Spleen (tissue), 11 donors: ENCODE results near the gene PTPRC. TPM values are rescaled to one million over a fixed set of nuclear protein-coding genes. Genes with fewer than 3 reads are reported as not detected.
A peak's percentile ranks its signal among the peaks of the same experiment; 100 is the strongest.

ENCODE experiments used
- DNase-seq: peaks from one replicate; pipeline ENCODE4 v3.0.0-alpha.2; 2020
- H3K27ac ChIP-seq, 8 donors: fragments of 200-600 bp; sonication (generic) in 7 of 8; 1 replicate in 4 of 8; 2 replicates in 4 of 8; pipeline versions ENCODE4 v1.5.0 to v1.8.0; 2016 to 2021; ENCODE audit warnings: inconsistent platforms in 4 of 8, mild to moderate bottlenecking in 4 of 8, moderate library complexity in 1 of 8
- H3K27me3 ChIP-seq, 7 donors: fragments of 200-600 bp; sonication (generic) in 6 of 7; replicated peaks in 1 of 7; 1 replicate in 4 of 7; 2 replicates in 3 of 7; pipeline versions ENCODE4 v1.5.0 to v1.8.0; 2016 to 2021; ENCODE audit warnings: inconsistent platforms in 3 of 7, mild to moderate bottlenecking in 1 of 7
- H3K36me3 ChIP-seq, 6 donors: fragments of 200-600 bp; sonication (generic) in 5 of 6; 1 replicate in 4 of 6; 2 replicates in 2 of 6; pipeline versions ENCODE4 v1.5.0 to v1.8.0; 2016 to 2021; ENCODE audit warnings: inconsistent platforms in 2 of 6
- H3K4me1 ChIP-seq, 6 donors: fragments of 200-600 bp; sonication (generic) in 5 of 6; 1 replicate in 3 of 6; 2 replicates in 3 of 6; pipeline versions ENCODE4 v1.5.0 to v1.8.0; 2016 to 2021; ENCODE audit warnings: inconsistent platforms in 3 of 6
- H3K4me3 ChIP-seq, 8 donors: fragments of 200-600 bp; sonication (generic) in 7 of 8; 1 replicate in 4 of 8; 2 replicates in 4 of 8; pipeline versions ENCODE4 v1.5.0 to v1.8.0; 2016 to 2021; ENCODE audit warnings: inconsistent platforms in 4 of 8, mild to moderate bottlenecking in 4 of 8, moderate library complexity in 2 of 8
- H3K9me3 ChIP-seq, 8 donors: fragments of 200-600 bp; sonication (generic) in 7 of 8; 1 replicate in 4 of 8; 2 replicates in 4 of 8; pipeline versions ENCODE4 v1.5.0 to v1.8.0; 2016 to 2021; ENCODE audit warnings: inconsistent platforms in 4 of 8
- CTCF ChIP-seq, 11 experiments: fragments of 200-600 bp in 7 of 11; fragments of 450-650 bp in 4 of 11; sonication (generic) in 4 of 11; IDR thresholded peaks in 8 of 11; conservative IDR thresholded peaks in 3 of 11; 1 replicate in 7 of 11; 2 replicates in 4 of 11; pipeline versions ENCODE4 v1.4.0 to v1.8.0; 2016 to 2021; ENCODE audit warnings: antibody characterized with exemption in 11 of 11, inconsistent platforms in 4 of 11, mild to moderate bottlenecking in 1 of 11
- POLR2A ChIP-seq, 3 donors: fragments of 450-650 bp; IDR thresholded peaks; one replicate each; pipeline ENCODE4 v1.5.1; 2017; ENCODE audit warnings: antibody characterized with exemption in 3 of 3, mild to moderate bottlenecking in 1 of 3
- POLR2AphosphoS5 ChIP-seq, 3 donors: sonication (generic); formaldehyde crosslinking; IDR thresholded peaks; one replicate each; pipeline ENCODE4 v1.5.1; 2017; ENCODE audit warnings: antibody characterized with exemption in 3 of 3
- WGBS, 5 donors: extraction: QIAGEN DNeasy Blood & Tissue Kit in 3 of 5; methylation state at CpG; one replicate each; pipeline versions ENCODE4 v1.1.5 to v1.1.7; 2013 to 2018; 5-methylcytosine and 5-hydroxymethylcytosine counted together
- intact Hi-C: fragments of 100-400 bp; cut with DNase I; formaldehyde crosslinking; loops from one replicate; pipeline ENCODE4 v1.15.0; 2023; ENCODE audit warnings: low total_unique reads
- polyA plus RNA-seq, 3 donors: library from polyadenylated mRNA; stranded (reverse); fragments of 200-250 nt; gene quantifications; one replicate each; pipeline ENCODE4 v1.2.1, GENCODE V29; 2013
- total RNA-seq, 7 donors: library from RNA; depleted of rRNA in 3 of 7; stranded (reverse); fragments of >200 nt in 3 of 7; fragmentation: NEBNext Ultra II Directional in 4 of 7; extraction: Animal tissue kit (Norgen Biotek cat#: 25700) in 4 of 7; gene quantifications; one replicate each; pipeline versions ENCODE4 v1.1.0 to v1.2.1, GENCODE V29; 2016 to 2021
- donor health status: healthy with polysubstance abuse.
- donor health status: DM: no; HTN: no; CAD: no; lungs with moderate emphysema.
- donor health status: DM: no; HTN: no; CAD: no.
- donor health status: Bipolar disorder and iron deficiency.
- donor health status: healthy.
- donor health status: DM: no; HTN: no; CAD: no.
- donor health status: DM: yes; HTN: yes; CAD: no.

Gene PTPRC
- total and polyA plus RNA-seq, 10 donors: 79.2 to 716 (median 476) TPM

GRCh38 chr1:198676253-198676652 lies 37.4 kb downstream of the PTPRC start:
- H3K4me3 ChIP-seq: peak overlapping the region in 1 of 8 donors; percentile 59
- no peak for DNase-seq
- H3K4me1 ChIP-seq: peaks cover 50 to 100% (median 95%) of the 10 kb centered on the region in 6 donors
- H3K36me3 ChIP-seq: peaks cover 0 to 27% (median 5%) of the 10 kb centered on the region in 6 donors
- no peak for TF ChIP-seq POLR2AphosphoS5 (IDR thresholded peaks at IDR 0.05)
- no peak for TF ChIP-seq POLR2A (IDR thresholded peaks at IDR 0.05)
- no peak for TF ChIP-seq CTCF (IDR thresholded peaks at IDR 0.05 in 8 of 11, conservative IDR thresholded peaks at IDR 0.05 in 3 of 11)
- intact Hi-C loops: no loop called here
- no peaks in the 10 kb centered on the region for H3K27me3 ChIP-seq
- H3K9me3 ChIP-seq: no peaks in the 10 kb centered on the region
- peak overlapping the region in 7 of 8 donors; percentile 85 to 93 (median 88) for H3K27ac ChIP-seq
- 22 to 65% (median 45%) methylated on average over 1 of the region's 1 CpG for WGBS, 5 donors

- DNase-seq: no peak
- intact Hi-C loops: no loop called here
- no peaks in the 10 kb centered on the region for H3K27me3 ChIP-seq
- TF ChIP-seq POLR2AphosphoS5 (IDR thresholded peaks at IDR 0.05): no peak
- no peak for TF ChIP-seq CTCF (IDR thresholded peaks at IDR 0.05 in 8 of 11, conservative IDR thresholded peaks at IDR 0.05 in 3 of 11)
- TF ChIP-seq POLR2A (IDR thresholded peaks at IDR 0.05): no peak
- peak overlapping the region in 1 of 8 donors; percentile 59 for H3K4me3 ChIP-seq
- 39 to 54% (median 50%) methylated on average over 1 of the region's 1 CpG for WGBS, 5 donors
- H3K36me3 ChIP-seq: peaks cover 0 to 20% (median 5%) of the 10 kb centered on the region in 6 donors
- peak overlapping the region in 7 of 8 donors; percentile 85 to 93 (median 88) for H3K27ac ChIP-seq
- peaks cover 54 to 100% (median 94%) of the 10 kb centered on the region in 6 donors for H3K4me1 ChIP-seq
- H3K9me3 ChIP-seq: no peaks in the 10 kb centered on the region
These were observed 38.2 kb downstream of the PTPRC start for GRCh38 chr1:198677027-198677426.

- Histone ChIP-seq H3K9me3 (no peaks in the 10 kb centered on the region), H3K27ac (peak overlapping the region; percentile 36 to 93 (median 88)), H3K4me3 (peak overlapping the region in 1 of 8 donors; percentile 59), H3K4me1 (peaks cover 51 to 100% (median 94%) of the 10 kb centered on the region in 6 donors), H3K36me3 (peaks cover 0 to 13% (median 5%) of the 10 kb centered on the region in 6 donors), H3K27me3 (no peaks in the 10 kb centered on the region)
- TF ChIP-seq POLR2A (IDR thresholded peaks at IDR 0.05): no peak
- no peak for TF ChIP-seq POLR2AphosphoS5 (IDR thresholded peaks at IDR 0.05)
- no peak for TF ChIP-seq CTCF (IDR thresholded peaks at IDR 0.05 in 8 of 11, conservative IDR thresholded peaks at IDR 0.05 in 3 of 11)
- intact Hi-C loops: no loop called here
- 38 to 57% (median 51%) methylated on average over 2 of the region's 2 CpGs for WGBS, 5 donors
- no peak for DNase-seq
These were observed 39.0 kb downstream of the PTPRC start for GRCh38 chr1:198677871-198678270.

GRCh38 chr1:198678301-198678836 lies 39.5 kb downstream of the PTPRC start:
- no peak for DNase-seq
- TF ChIP-seq POLR2A (IDR thresholded peaks at IDR 0.05): no peak
- TF ChIP-seq POLR2AphosphoS5 (IDR thresholded peaks at IDR 0.05): peak in 1 of 3 donors; percentile 3
- Histone ChIP-seq H3K27ac (peak overlapping the region; percentile 36 to 93 (median 88)), H3K4me1 (peaks cover 53 to 100% (median 94%) of the 10 kb centered on the region in 6 donors), H3K4me3 (peak overlapping the region in 3 of 8 donors; percentile 1 to 59 (median 5)), H3K36me3 (peaks cover 0 to 13% (median 5%) of the 10 kb centered on the region in 6 donors), H3K27me3 (no peaks in the 10 kb centered on the region), H3K9me3 (no peaks in the 10 kb centered on the region)
- intact Hi-C loops: no loop called here
- 58 to 74% (median 68%) methylated on average over 8 of the region's 8 CpGs for WGBS, 5 donors
